ENCODE measurements around the gene TRIM68. TPM values are rescaled to one million over a fixed set of nuclear protein-coding genes. Genes with fewer than 3 reads are reported as not detected.

Gene TRIM68
- total RNA-seq = 10.2 and 10.9 TPM in 2 replicates

GRCh38 chr11:4607781-4608666 lies at the start of gene TRIM68:
TSS of gene TRIM68 (minus strand) at chr11:4608231. CDS start at chr11:4605504, 2,727 bp downstream.

GRCh38 chr11:4643682-4644081 lies 35.7 kb upstream of the TRIM68 start, which contains the start of gene OR51E1:
TSS of gene OR51E1 (plus strand) at chr11:4643982. CDS start at chr11:4652527, 8,545 bp downstream.

GRCh38 chr11:4636962-4637661 lies 29.1 kb upstream of the TRIM68 start, which contains the start of gene OR51D1:
TSS of gene OR51D1 (plus strand) at chr11:4637477. CDS start at chr11:4639791, 2,314 bp downstream.

GRCh38 chr11:4593739-4594138 lies 14.3 kb downstream of the TRIM68 start, which contains the start of gene OR52I1:
TSS of gene OR52I1 (plus strand) at chr11:4594039. CDS start at chr11:4594039, 0 bp downstream.

GRCh38 chr11:4581443-4581842 lies 26.6 kb downstream of the TRIM68 start, which contains the start of gene OR52I2:
TSS of gene OR52I2 (plus strand) at chr11:4581743.

Other genes with a start within 250 kb of the TRIM68 start
- gene OR52B4, start 239.8 kb downstream of the TRIM68 start, total RNA-seq = not detected in 2 replicates
- gene TRIM21, start 214.5 kb downstream of the TRIM68 start, total RNA-seq = 27.0 and 28.4 TPM in 2 replicates
- gene OR52K2, start 158.9 kb downstream of the TRIM68 start, total RNA-seq = not detected in 2 replicates
- gene OR52K1, start 125.6 kb downstream of the TRIM68 start, total RNA-seq = not detected in 2 replicates
- gene OR52M1, start 63.0 kb downstream of the TRIM68 start, total RNA-seq = not detected in 2 replicates
- gene OR52I2, start 26.5 kb downstream of the TRIM68 start, total RNA-seq = not detected in 2 replicates
- gene OR52I1, start 14.2 kb downstream of the TRIM68 start, total RNA-seq = not detected in 2 replicates
- not detected in 2 replicates for gene OR51D1, start 29.2 kb upstream of the TRIM68 start, total RNA-seq
- not detected in 2 replicates for gene OR51E1, start 35.8 kb upstream of the TRIM68 start, total RNA-seq
- 0.12 TPM in 1 of 2 replicates, not detected in the other for gene OR51E2, start 89.6 kb upstream of the TRIM68 start, total RNA-seq
- not detected in 2 replicates for gene MMP26, start 96.6 kb upstream of the TRIM68 start, total RNA-seq
- gene OR51F1, start 161.7 kb upstream of the TRIM68 start, total RNA-seq = not detected in 2 replicates
- gene OR52R1, start 196.1 kb upstream of the TRIM68 start, total RNA-seq = not detected in 2 replicates
- gene OR51F2, start 213.1 kb upstream of the TRIM68 start, total RNA-seq = not detected in 2 replicates
- not detected in 2 replicates for gene OR51S1, start 241.0 kb upstream of the TRIM68 start, total RNA-seq